ENCODE measurements around the gene CDX1.

Gene CDX1

GRCh38 chr5:150184990-150185912 is 18.7 kb downstream of the CDX1 start:
- DNase-seq: no peak

GRCh38 chr5:150186137-150186536 is 19.6 kb downstream of the CDX1 start:
- no peak for DNase-seq

GRCh38 chr5:150186897-150187296 is 20.3 kb downstream of the CDX1 start:
- no peak for DNase-seq

GRCh38 chr5:150188146-150188842 is 21.7 kb downstream of the CDX1 start:
- DNase-seq: no peak

- no peak for DNase-seq
Measured at GRCh38 chr5:150189326-150189725, 22.7 kb downstream of the CDX1 start.

GRCh38 chr5:150189728-150190502 is 23.3 kb downstream of the CDX1 start, which contains the start of gene SLC6A7:
SLC6A7 (plus strand) TSS chr5:150190062; CDS start chr5:150190328, 266 bp downstream.
- DNase-seq: no peak

GRCh38 chr5:150190503-150190979 is 24.0 kb downstream of the CDX1 start:
- DNase-seq: no peak

- DNase-seq: no peak
Measured at GRCh38 chr5:150190987-150191386, 24.4 kb downstream of the CDX1 start.

GRCh38 chr5:150192462-150192861 is 25.9 kb downstream of the CDX1 start:
- DNase-seq: no peak

- no peak for DNase-seq
Measured at GRCh38 chr5:150195736-150196485, 29.3 kb downstream of the CDX1 start.

- DNase-seq: no peak
Measured at GRCh38 chr5:150196514-150196913, 29.9 kb downstream of the CDX1 start.

GRCh38 chr5:150196986-150197385 is 30.4 kb downstream of the CDX1 start:
- no peak for DNase-seq

- no peak for DNase-seq
Measured at GRCh38 chr5:150197476-150197875, 30.9 kb downstream of the CDX1 start.

GRCh38 chr5:150202501-150202900 is 35.9 kb downstream of the CDX1 start:
- no peak for DNase-seq

GRCh38 chr5:150203832-150204589 is 37.4 kb downstream of the CDX1 start:
- no peak for DNase-seq

- DNase-seq: no peak
Measured at GRCh38 chr5:150204590-150204960, 38.0 kb downstream of the CDX1 start.

GRCh38 chr5:150206098-150206778 is 39.7 kb downstream of the CDX1 start:
- no peak for DNase-seq

GRCh38 chr5:150206779-150207115 is 40.2 kb downstream of the CDX1 start:
- DNase-seq: no peak

GRCh38 chr5:150208187-150209098 is 41.9 kb downstream of the CDX1 start:
- DNase-seq: peak; percentile 71

- DNase-seq: no peak
Measured at GRCh38 chr5:150209099-150209635, 42.6 kb downstream of the CDX1 start.
